Measurements from ENCODE around the gene TBC1D4.
"Not testable (repeated sequence)": the region's sequence is repeated elsewhere in the genome, so short reads cannot be mapped to it uniquely, and the experiment has no call there.

TBC1D4 gene

GRCh38 chr13:75447493-75447892 lies 34.5 kb downstream of the TBC1D4 start:
- DNase-seq (no peak), ATAC-seq (no peak)

DNA sequence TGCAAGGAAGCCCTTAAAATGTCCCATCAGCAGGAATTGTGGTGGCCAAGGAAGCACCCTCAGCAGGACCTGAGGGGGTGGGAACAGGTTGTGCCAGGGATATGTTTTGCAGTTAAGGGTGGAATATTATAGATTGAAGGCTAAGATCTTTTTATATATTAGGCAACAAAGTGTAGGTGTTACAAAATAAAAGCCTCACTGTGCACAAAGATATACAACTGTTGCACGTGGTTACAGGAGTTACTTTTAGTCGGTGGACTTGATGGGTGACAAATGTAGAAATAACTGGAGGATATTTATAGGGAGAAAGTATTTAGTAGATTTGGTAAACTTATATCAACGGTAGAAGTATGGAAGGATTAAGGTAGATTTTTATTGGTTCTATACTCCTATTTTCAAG lies 35.1 kb downstream of the TBC1D4 start:
- ATAC-seq: no peak

DNA sequence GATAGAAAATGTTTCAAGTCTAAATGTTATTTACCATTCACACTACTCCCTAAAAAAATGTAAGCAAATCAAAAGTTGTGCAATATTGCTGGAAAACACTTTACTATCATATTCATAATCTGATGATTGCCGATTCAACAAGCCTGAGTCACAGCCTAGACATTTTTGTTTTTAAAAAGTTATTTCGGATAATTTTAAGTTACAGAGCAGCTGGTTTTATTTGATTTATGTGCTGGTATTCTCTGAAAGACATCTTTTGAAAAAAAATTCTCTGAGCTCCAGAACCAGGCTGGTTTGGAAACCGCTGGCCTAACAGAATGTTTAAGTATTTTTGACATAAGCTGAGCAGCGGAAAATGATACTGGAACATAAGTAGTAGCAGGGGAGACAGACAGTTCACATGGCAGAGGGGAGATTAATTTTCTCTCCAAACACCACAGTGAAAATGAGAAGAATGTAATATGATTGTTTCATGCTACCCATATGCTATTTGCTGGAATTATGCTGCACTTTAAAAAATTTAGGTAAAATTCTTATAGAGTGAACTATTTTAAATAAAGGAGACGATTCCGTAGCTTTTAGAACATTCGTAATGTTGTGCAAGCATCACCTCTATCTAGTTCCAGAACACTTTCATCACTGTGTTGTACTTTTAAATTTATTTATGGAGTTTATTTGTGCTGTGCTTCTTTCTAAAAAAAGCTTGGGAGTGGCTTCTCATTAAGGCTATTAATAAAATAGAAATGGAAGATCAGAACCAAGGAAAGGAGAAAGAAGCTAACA lies 36.1 kb downstream of the TBC1D4 start:
- ATAC-seq: no peak
- DNase-seq: no peak

More for the DNA sequence above, 35.1 kb downstream of the TBC1D4 start:
- no peak for DNase-seq

GRCh38 chr13:75444016-75444415 lies 38.0 kb downstream of the TBC1D4 start:
- ATAC-seq (no peak), DNase-seq (no peak)

DNA sequence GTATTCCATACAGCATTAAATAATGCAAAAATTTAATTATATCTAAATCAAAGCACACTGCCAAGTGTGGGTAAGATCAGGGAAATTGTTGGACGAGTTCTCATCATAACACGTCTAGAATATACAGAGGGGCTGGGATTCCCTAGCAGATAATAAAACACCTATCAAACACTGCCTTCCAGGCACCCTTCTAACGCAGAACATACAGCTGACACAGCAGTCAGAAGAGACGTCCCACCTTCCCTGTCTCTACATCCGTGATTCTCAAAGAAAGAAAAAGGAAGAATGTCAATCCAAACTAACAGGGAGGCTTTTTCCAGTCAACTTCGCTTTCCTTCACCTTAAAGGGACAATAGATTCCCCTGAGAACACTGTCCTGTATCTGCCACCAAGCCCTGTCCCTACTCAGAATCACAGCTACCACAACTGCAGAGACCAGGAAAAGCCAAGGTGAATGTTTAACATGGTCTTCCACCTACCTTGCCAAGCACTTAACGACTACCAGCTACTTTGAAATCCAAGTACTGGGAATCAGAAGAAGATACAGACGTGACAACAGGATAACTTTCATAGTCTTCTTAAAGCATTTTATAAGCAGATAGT lies 38.5 kb downstream of the TBC1D4 start:
- DNase-seq (no peak), ATAC-seq (no peak)

GRCh38 chr13:75442736-75443234 lies 39.2 kb downstream of the TBC1D4 start:
- no peak for ATAC-seq
- DNase-seq: no peak

- no peak for DNase-seq
- ATAC-seq: no peak
These were observed 41.9 kb downstream of the TBC1D4 start for GRCh38 chr13:75440100-75440499.

- ATAC-seq: no peak
These were observed 44.2 kb downstream of the TBC1D4 start for GRCh38 chr13:75437582-75438318.

GRCh38 chr13:75434126-75434525 lies 47.8 kb downstream of the TBC1D4 start:
- not testable (repeated sequence) for ATAC-seq, DNase-seq

More at GRCh38 chr13:75437582-75438318, 44.2 kb downstream of the TBC1D4 start:
- DNase-seq: no peak

DNA sequence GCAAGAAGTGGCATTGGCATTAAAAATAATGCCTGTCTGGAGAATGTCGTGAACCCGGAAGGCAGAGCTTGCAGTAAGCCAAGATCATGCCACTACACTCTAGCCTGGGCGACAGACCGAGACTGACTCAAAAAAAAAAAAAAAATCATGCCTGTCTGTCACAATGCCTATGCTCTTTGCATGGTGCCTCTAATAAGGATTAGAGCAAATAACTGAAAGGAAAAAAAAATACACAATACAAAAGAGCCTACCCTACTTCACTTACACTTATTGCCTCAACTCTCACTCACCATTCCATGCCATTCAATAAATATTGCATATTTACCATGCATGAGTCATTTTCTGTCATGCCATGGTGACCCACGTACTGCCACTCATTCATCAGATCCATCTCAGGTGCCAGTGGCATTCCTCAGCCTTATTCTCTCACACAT lies 49.1 kb downstream of the TBC1D4 start:
- no peak for DNase-seq
- ATAC-seq: no peak

DNA sequence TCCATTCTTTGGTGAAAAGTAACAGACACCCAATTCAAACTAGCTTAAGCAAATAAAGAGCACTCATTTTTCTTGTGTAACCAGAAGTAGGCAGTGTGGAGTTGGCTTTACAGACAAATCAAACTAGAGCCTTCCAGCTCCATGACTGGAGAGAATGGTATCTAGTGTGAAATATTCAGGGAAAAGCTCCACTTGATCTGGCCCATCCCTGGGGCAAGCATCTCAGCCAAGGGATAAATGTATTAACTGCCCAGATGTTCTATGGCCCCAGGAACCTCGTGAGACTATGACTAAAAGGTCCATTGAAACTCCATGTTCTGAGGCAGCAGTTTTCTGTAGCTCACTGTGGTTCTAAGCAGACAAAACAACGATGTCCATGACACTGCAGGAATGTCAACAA lies 49.9 kb downstream of the TBC1D4 start:
- no peak for ATAC-seq
- no peak for DNase-seq

GRCh38 chr13:75430436-75431209 lies 51.3 kb downstream of the TBC1D4 start:
- ATAC-seq: no peak

DNA sequence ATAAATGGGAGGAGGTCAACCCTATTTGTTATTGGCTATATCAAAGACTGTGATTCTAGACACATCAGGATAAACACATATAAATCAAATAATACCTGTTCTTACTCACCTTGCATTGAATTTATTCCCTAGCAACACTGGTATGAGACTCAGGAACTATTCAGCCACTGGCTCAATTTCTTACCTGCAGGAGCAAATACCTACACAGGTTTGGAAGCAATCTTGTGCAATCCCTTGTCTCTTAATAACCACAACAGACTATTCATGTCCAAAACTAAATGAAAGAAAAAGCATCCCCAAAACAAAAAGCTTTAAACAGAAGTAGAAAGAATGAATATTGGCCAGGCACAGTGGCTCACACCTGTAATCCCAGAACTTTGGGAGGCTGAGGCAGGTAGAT lies 55.5 kb downstream of the TBC1D4 start:
- ATAC-seq: no peak
- DNase-seq: no peak

More at GRCh38 chr13:75430436-75431209, 51.3 kb downstream of the TBC1D4 start:
- DNase-seq: no peak

GRCh38 chr13:75425216-75426009 lies 56.6 kb downstream of the TBC1D4 start:
- DNase-seq: no peak
- ATAC-seq: peak; percentile 32

GRCh38 chr13:75423946-75424345 lies 58.0 kb downstream of the TBC1D4 start:
- DNase-seq: no peak
- no peak for ATAC-seq

GRCh38 chr13:75422028-75422427 lies 59.9 kb downstream of the TBC1D4 start:
- ATAC-seq (no peak), DNase-seq (no peak)

- ATAC-seq: no peak
- no peak for DNase-seq
These were observed 60.8 kb downstream of the TBC1D4 start for GRCh38 chr13:75421133-75421532.

GRCh38 chr13:75419656-75420055 lies 62.3 kb downstream of the TBC1D4 start:
- no peak for ATAC-seq
- DNase-seq: no peak

DNA sequence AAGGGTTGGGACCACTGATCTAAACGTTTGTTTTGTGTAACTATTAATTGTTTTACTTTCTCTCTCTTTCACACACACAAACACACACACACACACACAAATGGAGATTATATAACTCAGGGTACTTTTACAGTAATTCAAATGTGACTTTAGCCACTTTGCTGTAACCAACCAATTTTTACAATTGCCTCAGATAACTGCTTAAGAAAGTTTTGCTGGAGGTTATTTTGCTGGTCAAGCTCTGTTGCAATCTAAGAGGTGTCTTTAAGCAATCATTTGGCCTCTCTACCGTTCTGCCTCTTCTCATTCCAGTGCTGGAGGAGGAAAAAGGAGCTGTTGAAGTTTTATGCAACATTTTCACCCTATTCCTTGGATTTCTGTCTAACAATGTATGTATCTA lies 63.0 kb downstream of the TBC1D4 start:
- ATAC-seq (no peak), DNase-seq (no peak)

DNA sequence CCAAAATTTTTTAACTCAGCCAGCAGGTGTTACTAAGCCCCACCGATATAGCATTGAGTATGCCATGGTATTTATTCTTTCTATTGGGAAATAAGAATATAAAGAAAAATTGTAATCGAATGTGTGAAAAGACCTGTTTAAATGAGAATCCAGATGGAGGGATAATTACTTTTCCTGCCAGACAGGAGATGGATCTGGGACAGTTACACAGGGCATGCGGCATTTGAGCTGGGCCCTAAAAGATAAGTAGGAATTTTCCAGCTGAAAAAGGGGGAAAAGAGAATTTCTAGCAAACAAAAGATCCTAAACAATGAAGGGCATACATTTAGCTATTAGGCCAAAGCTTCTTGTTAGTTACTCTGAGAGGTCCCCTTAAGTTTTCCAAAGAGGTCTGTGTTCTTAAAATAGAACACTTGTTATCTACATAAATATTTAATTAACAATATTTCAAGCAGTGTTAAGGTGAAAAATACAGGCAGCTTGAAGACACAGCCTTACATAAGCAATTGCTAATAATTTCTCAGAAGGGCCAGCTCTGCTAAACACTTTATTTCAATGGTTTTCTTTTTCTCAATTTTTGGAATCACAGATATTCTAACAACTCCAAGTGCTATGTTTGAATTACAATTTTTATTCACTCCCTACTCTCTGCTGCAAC lies 63.7 kb downstream of the TBC1D4 start:
- DNase-seq: no peak
- ATAC-seq: no peak

GRCh38 chr13:75417656-75418055 lies 64.3 kb downstream of the TBC1D4 start:
- ATAC-seq: no peak

More at GRCh38 chr13:75417656-75418055, 64.3 kb downstream of the TBC1D4 start:
- no peak for DNase-seq

All from stimulated activated naive CD8-positive, alpha-beta T cell treated with anti-CD3 and anti-CD28 coated beads, Interleukin-15, Interleukin-2, amounts not matched to agents 100 U/mL and 50 U/mL, for 24 hours (primary cell).